HL-60 (cell line): Measurements from ENCODE around the gene TMEM171.

Source experiments
- DNase-seq, 2 experiments: peaks; one replicate each; pipeline ENCODE4 v3.0.0-alpha.2; 2010 to 2020; ENCODE audit warnings: low read depth in 1 of 2, low spot score in 1 of 2
- H3K27ac ChIP-seq: fragments of 250-450 bp; sonication (Bioruptor Pico); replicated peaks from 2 replicates; pipeline ENCODE4 v1.5.1; 2020; ENCODE audit warnings: mild to moderate bottlenecking, moderate library complexity
- H3K27me3 ChIP-seq: fragments of 250-450 bp; sonication (Bioruptor Pico); 2 replicates; pipeline ENCODE4 v1.5.1; 2021; ENCODE audit warnings: mild to moderate bottlenecking, moderate library complexity; ENCODE audit not compliant: insufficient read depth, poor library complexity, severe bottlenecking
- H3K4me3 ChIP-seq: replicated peaks from 2 replicates; pipeline ENCODE4 v1.5.1; 2011; ENCODE audit warnings: mild to moderate bottlenecking, control low read depth, low read length; ENCODE audit not compliant: insufficient read depth
- CTCF ChIP-seq: IDR thresholded peaks from one replicate; pipeline ENCODE4 v1.5.1; 2011; ENCODE audit warnings: low read length, control low read depth, inconsistent platforms; ENCODE audit not compliant: insufficient read depth
- GABPA ChIP-seq: IDR thresholded peaks from 2 replicates; pipeline ENCODE4 v1.6.1; 2012; ENCODE audit warnings: low read depth
- POLR2AphosphoS5 ChIP-seq: IDR thresholded peaks from 2 replicates; pipeline ENCODE4 v1.6.1; 2012; ENCODE audit warnings: low read depth
- REST ChIP-seq: IDR thresholded peaks from 2 replicates; pipeline ENCODE4 v1.6.1; 2012; ENCODE audit warnings: low read depth; ENCODE audit not compliant: insufficient replicate concordance
- SPI1 ChIP-seq: IDR thresholded peaks from 2 replicates; pipeline ENCODE4 v1.6.1; 2012; ENCODE audit warnings: low read depth, mild to moderate bottlenecking, borderline replicate concordance

TMEM171 gene

GRCh38 chr5:73122875-73123810, 2.8 kb downstream of the TMEM171 start:
- TF ChIP-seq CTCF (no peak), GABPA (no peak), POLR2AphosphoS5 (no peak), SPI1 (no peak), REST (no peak)
- Histone ChIP-seq H3K27ac (no peak overlapping the region), H3K27me3 (peaks cover 2% of the 10 kb centered on the region), H3K4me3 (no peak overlapping the region)
- no peak for DNase-seq

GRCh38 chr5:73125289-73125688, 4.9 kb downstream of the TMEM171 start:
- H3K27ac ChIP-seq, result no peak overlapping the region
- no peak for DNase-seq
- TF ChIP-seq SPI1 (no peak), POLR2AphosphoS5 (no peak), GABPA (no peak)
- no peak overlapping the region for H3K4me3 ChIP-seq
- H3K27me3 ChIP-seq, result peaks cover 2% of the 10 kb centered on the region

GRCh38 chr5:73126381-73126780, 6.0 kb downstream of the TMEM171 start:
- H3K4me3 ChIP-seq, result no peak overlapping the region
- DNase-seq, result no peak
- H3K27ac ChIP-seq, result no peak overlapping the region
- TF ChIP-seq GABPA, result no peak
- no peak for TF ChIP-seq CTCF
- TF ChIP-seq POLR2AphosphoS5, result no peak
- no peak for TF ChIP-seq REST
- TF ChIP-seq SPI1, result no peak
- H3K27me3 ChIP-seq, result no peaks in the 10 kb centered on the region

GRCh38 chr5:73126957-73127356, 6.6 kb downstream of the TMEM171 start:
- H3K27me3 ChIP-seq, result no peaks in the 10 kb centered on the region
- H3K4me3 ChIP-seq, result no peak overlapping the region
- H3K27ac ChIP-seq, result no peak overlapping the region
- TF ChIP-seq REST, result no peak
- no peak for TF ChIP-seq SPI1
- TF ChIP-seq CTCF, result no peak
- TF ChIP-seq POLR2AphosphoS5, result no peak
- no peak for TF ChIP-seq GABPA
- no peak for DNase-seq
